SU-DHL-6 (cell line): ENCODE data around the gene FOXD1.
"Not testable (repeated sequence)": the region's sequence is repeated elsewhere in the genome, so short reads cannot be mapped to it uniquely, and the experiment has no call there.

Experiments
- H2AFZ ChIP-seq: fragments of 200-600 bp; sonication (generic); 2 replicates; pipeline ENCODE4 v1.6.1; 2014; ENCODE audit warnings: low read depth, mild to moderate bottlenecking, moderate library complexity, mixed read lengths, antibody characterized with exemption, low read length; ENCODE audit not compliant: severe bottlenecking
- H3F3A ChIP-seq: fragments of 200-600 bp; shearing (Covaris generic); 2 replicates; pipeline ENCODE4 v1.6.0; 2016; ENCODE audit warnings: antibody characterized with exemption, mild to moderate bottlenecking; ENCODE audit not compliant: insufficient read depth
- H3K27ac ChIP-seq: fragments of 200-600 bp; sonication (generic); 2 replicates; pipeline ENCODE4 v1.5.1; 2016; ENCODE audit warnings: low read depth, mild to moderate bottlenecking, low read length, moderate library complexity, mixed read lengths
- H3K27me3 ChIP-seq: fragments of 200-600 bp; sonication (generic), shearing (Covaris generic); 2 replicates; pipeline ENCODE4 v1.6.0; 2014; ENCODE audit warnings: mild to moderate bottlenecking, low read length
- H3K36me3 ChIP-seq: fragments of 200-600 bp; sonication (generic); 2 replicates; pipeline ENCODE4 v1.6.1; 2014; ENCODE audit warnings: mild to moderate bottlenecking, low read length, mixed read lengths
- H3K4me2 ChIP-seq: fragments of 300-600, 200-600 bp; shearing (Covaris generic), sonication (generic); 2 replicates; pipeline ENCODE4 v1.6.0; 2014; ENCODE audit warnings: low read length, low read depth, mild to moderate bottlenecking; ENCODE audit not compliant: poor library complexity, severe bottlenecking
- H3K4me3 ChIP-seq: fragments of 200-600 bp; sonication (generic); 2 replicates; pipeline ENCODE4 v1.5.1; 2014; ENCODE audit warnings: antibody characterized with exemption, low read length, mild to moderate bottlenecking, mixed read lengths; ENCODE audit not compliant: insufficient read depth, poor library complexity, severe bottlenecking
- H3K79me2 ChIP-seq: fragments of 200-600 bp; sonication (generic); 2 replicates; pipeline ENCODE4 v1.6.1; 2014; ENCODE audit warnings: mild to moderate bottlenecking, low read length, moderate library complexity; ENCODE audit not compliant: insufficient read depth
- H3K9ac ChIP-seq: fragments of 200-600 bp; sonication (generic); 2 replicates; pipeline ENCODE4 v1.7.0; 2014; ENCODE audit warnings: mild to moderate bottlenecking, low read length
- H3K9me2 ChIP-seq: fragments of 200-600 bp; sonication (generic); replicated peaks from 2 replicates; pipeline ENCODE4 v1.6.1; 2014; ENCODE audit warnings: low read length; ENCODE audit not compliant: insufficient read depth
- H3K9me3 ChIP-seq: fragments of 200-600 bp; sonication (generic); 2 replicates; pipeline ENCODE4 v1.6.1; 2014; ENCODE audit warnings: low read length, mixed read lengths; ENCODE audit not compliant: insufficient read depth
- H4K20me1 ChIP-seq: fragments of 200-600 bp; sonication (generic); 2 replicates; pipeline ENCODE4 v1.6.1; 2014; ENCODE audit warnings: low read depth, mild to moderate bottlenecking, antibody characterized with exemption, low read length, moderate library complexity, mixed read lengths
- CTCF ChIP-seq: fragments of 200-600 bp; sonication (generic); IDR thresholded peaks from one replicate; pipeline ENCODE4 v1.5.1; 2017; ENCODE audit warnings: antibody characterized with exemption, mild to moderate bottlenecking, low read length, moderate library complexity; ENCODE audit not compliant: insufficient read depth, poor library complexity, severe bottlenecking
- EZH2phosphoT487 ChIP-seq: fragments of 200-600 bp; sonication (generic), shearing (Covaris generic); conservative IDR thresholded peaks from 2 replicates; pipeline ENCODE4 v1.6.1; 2018; ENCODE audit warnings: mild to moderate bottlenecking, antibody characterized with exemption, low read length, moderate library complexity, mixed read lengths

The FOXD1 gene

GRCh38 chr5:73472116-73472515 lies 23.5 kb upstream of the FOXD1 start:
- H3K9ac ChIP-seq = no peak overlapping the region
- H3K4me2 ChIP-seq = no peak overlapping the region
- H3K27me3 ChIP-seq = no peaks in the 10 kb centered on the region
- H3F3A ChIP-seq = no peaks in the 10 kb centered on the region
- H3K36me3 ChIP-seq = no peaks in the 10 kb centered on the region
- TF ChIP-seq CTCF = no peak
- TF ChIP-seq EZH2phosphoT487 = no peak
- H3K9me3 ChIP-seq = no peaks in the 10 kb centered on the region
- no peaks in the 10 kb centered on the region for H3K79me2 ChIP-seq
- H2AFZ ChIP-seq = no peak overlapping the region
- H3K4me3 ChIP-seq = no peak overlapping the region
- H4K20me1 ChIP-seq = no peaks in the 10 kb centered on the region
- no peaks in the 10 kb centered on the region for H3K9me2 ChIP-seq
- H3K27ac ChIP-seq = no peak overlapping the region

- Histone ChIP-seq H2AFZ (no peak overlapping the region), H3K9me3 (no peaks in the 10 kb centered on the region), H4K20me1 (no peaks in the 10 kb centered on the region), H3K4me2 (no peak overlapping the region), H3K9me2 (no peaks in the 10 kb centered on the region), H3K27me3 (no peaks in the 10 kb centered on the region), H3K36me3 (no peaks in the 10 kb centered on the region), H3K79me2 (no peaks in the 10 kb centered on the region), H3K27ac (no peak overlapping the region), H3K4me3 (no peak overlapping the region), H3K9ac (no peak overlapping the region), H3F3A (no peaks in the 10 kb centered on the region)
- TF ChIP-seq CTCF = no peak
- no peak for TF ChIP-seq EZH2phosphoT487
Observed at GRCh38 chr5:73471654-73472053, 23.1 kb upstream of the FOXD1 start.

- H2AFZ ChIP-seq = no peak overlapping the region
- H3K4me3 ChIP-seq = no peak overlapping the region
- no peaks in the 10 kb centered on the region for H3K27me3 ChIP-seq
- TF ChIP-seq EZH2phosphoT487 (no peak), CTCF (no peak)
- H3K36me3 ChIP-seq = no peaks in the 10 kb centered on the region
- no peaks in the 10 kb centered on the region for H3K9me3 ChIP-seq
- H3F3A ChIP-seq = no peaks in the 10 kb centered on the region
- no peak overlapping the region for H3K9ac ChIP-seq
- H3K79me2 ChIP-seq = no peaks in the 10 kb centered on the region
- no peak overlapping the region for H3K4me2 ChIP-seq
- H3K27ac ChIP-seq = no peak overlapping the region
- no peaks in the 10 kb centered on the region for H4K20me1 ChIP-seq
- H3K9me2 ChIP-seq = no peaks in the 10 kb centered on the region
Observed at GRCh38 chr5:73469878-73470277, 21.3 kb upstream of the FOXD1 start.

- H3K9me3 ChIP-seq = not testable (repeated sequence)
Observed at GRCh38 chr5:73468638-73469037, 20.1 kb upstream of the FOXD1 start.

More at GRCh38 chr5:73468638-73469037, 20.1 kb upstream of the FOXD1 start:
- H3K9ac ChIP-seq, H2AFZ ChIP-seq, H3K4me2 ChIP-seq, H3K9me2 ChIP-seq, H3K79me2 ChIP-seq, H3K4me3 ChIP-seq, H3K36me3 ChIP-seq, H4K20me1 ChIP-seq, H3K27me3 ChIP-seq, H3K27ac ChIP-seq, H3F3A ChIP-seq: not testable (repeated sequence)
